HCT116 (cell line): Measurements from ENCODE around the gene RALGAPA1. TPM values are rescaled to one million over a fixed set of nuclear protein-coding genes. Genes with fewer than 3 reads are reported as not detected.

ENCODE experiments used
- ATAC-seq: fragments of 200-7000 bp; cut with Tn5 transposase; 2 replicates; pipeline ENCODE4 v1.9.1; 2020; ENCODE audit warnings: mild to moderate bottlenecking, moderate library complexity
- BruUV-seq: library from RNA; stranded (reverse); fragments of 400-500 nt; replicated peaks from 2 replicates; lab custom pipeline; 2021; lab: Mats Ljungman, UMichigan
- CTCF ChIA-PET: fragments of 300-600 bp; sonication (Branson Sonifier 250); formaldehyde crosslinking; loops from one replicate; lab custom pipeline; 2021; ENCODE audit warnings: antibody characterized with exemption; lab: Charles Lee
- POLR2A ChIA-PET: fragments of 300-600, 350-600 bp; sonication (Branson Sonifier 250); formaldehyde crosslinking; loops from one replicate; lab custom pipeline; 2021; ENCODE audit warnings: antibody characterized with exemption; lab: Charles Lee
- RAD21 ChIA-PET, 2 experiments: fragments of 300-600 bp; sonication (Branson Sonifier 250); formaldehyde crosslinking; loops; one replicate each; lab custom pipeline; 2023; ENCODE audit warnings: low total read pairs in 2 of 2; ENCODE audit not compliant: uncharacterized antibody in 2 of 2, unreplicated experiment in 2 of 2, low non-redundant PET in 1 of 2; lab: Charles Lee
- DNase-seq: peaks from one replicate; pipeline ENCODE4 v3.0.0-alpha.2; 2010; ENCODE audit warnings: low read depth, low spot score
- H2AFZ ChIP-seq: fragments of 200-600 bp; shearing (Covaris generic), sonication (generic); 2 replicates; pipeline ENCODE4 v1.6.1; 2017; ENCODE audit warnings: low read depth, mixed run types, mixed read lengths, antibody characterized with exemption, low read length; ENCODE audit not compliant: poor library complexity, severe bottlenecking
- H3K27ac ChIP-seq: 2 replicates; pipeline ENCODE4 v1.5.1; 2012; ENCODE audit warnings: low read depth, low read length
- H3K27me3 ChIP-seq: fragments of 200-600 bp; sonication (generic); 2 replicates; pipeline ENCODE4 v1.6.1; 2016; ENCODE audit warnings: mixed run types, low read length, mixed read lengths; ENCODE audit not compliant: insufficient read depth
- H3K36me3 ChIP-seq, 2 experiments: fragments of 200-500 bp in 1 of 2; fragments of 200-600 bp in 1 of 2; sonication (Bioruptor generic) in 1 of 2; sonication (generic) in 1 of 2; 2 replicates each; pipeline versions ENCODE4 v1.5.1 to v1.6.1; 2014 to 2016; ENCODE audit warnings: low read length in 2 of 2, inconsistent platforms in 1 of 2, mixed read lengths in 1 of 2, mixed run types in 1 of 2; ENCODE audit not compliant: insufficient read depth in 2 of 2, control insufficient read depth in 1 of 2
- H3K4me1 ChIP-seq, 2 experiments: fragments of 200-600 bp in 1 of 2; sonication (generic) in 1 of 2; 2 replicates each; pipeline versions ENCODE4 v1.5.1 to v1.6.1; 2012 to 2017; ENCODE audit warnings: low read length in 2 of 2, inconsistent platforms in 1 of 2, mild to moderate bottlenecking in 1 of 2, mixed read lengths in 1 of 2, mixed run types in 1 of 2, moderate library complexity in 1 of 2; ENCODE audit not compliant: insufficient read depth in 2 of 2, control insufficient read depth in 1 of 2
- H3K4me2 ChIP-seq: fragments of 200-600 bp; sonication (generic); 2 replicates; pipeline ENCODE4 v1.6.1; 2017; ENCODE audit warnings: mixed run types, low read length, mixed read lengths
- H3K4me3 ChIP-seq, 2 experiments: fragments of 200-600 bp in 1 of 2; sonication (generic) in 1 of 2; replicated peaks in 1 of 2; 2 replicates each; pipeline ENCODE4 v1.5.1; 2011 to 2016; ENCODE audit warnings: low read length in 2 of 2, control low read depth in 1 of 2, low read depth in 1 of 2, mild to moderate bottlenecking in 1 of 2, mixed read lengths in 1 of 2, mixed run types in 1 of 2
- H3K79me2 ChIP-seq: fragments of 200-600 bp; sonication (generic); 2 replicates; pipeline ENCODE4 v1.6.1; 2017; ENCODE audit warnings: mild to moderate bottlenecking, mixed run types, low read length, moderate library complexity, mixed read lengths; ENCODE audit not compliant: insufficient read depth
- H3K9ac ChIP-seq: fragments of 200-600 bp; sonication (generic); 2 replicates; pipeline ENCODE4 v1.6.1; 2016; ENCODE audit warnings: low read length, mixed read lengths
- H3K9me2 ChIP-seq: fragments of 200-600 bp; sonication (generic), shearing (Covaris generic); 2 replicates; pipeline ENCODE4 v1.6.1; 2017; ENCODE audit warnings: mixed run types, mild to moderate bottlenecking, moderate library complexity; ENCODE audit not compliant: insufficient read depth
- H3K9me3 ChIP-seq, 2 experiments: fragments of 200-500 bp in 1 of 2; fragments of 200-600 bp in 1 of 2; sonication (Bioruptor generic) in 1 of 2; sonication (generic) in 1 of 2; 2 replicates each; pipeline ENCODE4 v1.6.1; 2014 to 2017; ENCODE audit warnings: low read length in 2 of 2, mixed read lengths in 2 of 2, inconsistent platforms in 1 of 2, low read depth in 1 of 2, mild to moderate bottlenecking in 1 of 2, mixed run types in 1 of 2, moderate library complexity in 1 of 2; ENCODE audit not compliant: control insufficient read depth in 1 of 2, insufficient read depth in 1 of 2
- H4K20me1 ChIP-seq: fragments of 200-600 bp; sonication (generic), shearing (Covaris generic); 2 replicates; pipeline ENCODE4 v1.6.1; 2017; ENCODE audit warnings: mixed run types, mild to moderate bottlenecking, moderate library complexity; ENCODE audit not compliant: insufficient read depth
- CBX3 ChIP-seq: IDR thresholded peaks from 2 replicates; pipeline ENCODE4 v1.6.1; 2012; ENCODE audit warnings: low read depth
- EGR1 ChIP-seq: IDR thresholded peaks from 2 replicates; pipeline ENCODE4 v1.6.1; 2012; ENCODE audit warnings: low read depth
- ELF1 ChIP-seq: IDR thresholded peaks from 2 replicates; pipeline ENCODE4 v1.6.1; 2012; ENCODE audit warnings: low read depth, borderline replicate concordance
- EZH2 ChIP-seq: fragments of 200-600 bp; sonication (generic); IDR thresholded peaks from 2 replicates; pipeline ENCODE4 v1.6.1; 2017; ENCODE audit warnings: antibody characterized with exemption, mixed run types
- EZH2phosphoT487 ChIP-seq: fragments of 200-600 bp; IDR thresholded peaks from 2 replicates; pipeline ENCODE4 v1.6.1; 2018; ENCODE audit warnings: antibody characterized with exemption, borderline replicate concordance
- POLR2A ChIP-seq: IDR thresholded peaks from 2 replicates; pipeline ENCODE4 v1.7.0; 2011; ENCODE audit warnings: borderline replicate concordance; ENCODE audit not compliant: insufficient read depth, insufficient read length; ENCODE audit errors: extremely low read depth
- POLR2AphosphoS5 ChIP-seq: IDR thresholded peaks from 2 replicates; pipeline ENCODE4 v1.6.1; 2011; ENCODE audit warnings: mild to moderate bottlenecking, low read depth, low read length, moderate library complexity
- ZNF274 ChIP-seq: fragments of 200-500 bp; sonication (Bioruptor generic); IDR thresholded peaks from 2 replicates; pipeline ENCODE4 v1.6.1; 2014; ENCODE audit warnings: mild to moderate bottlenecking, low read depth, low read length, inconsistent platforms
- intact Hi-C: fragments of 100-400 bp; cut with micrococcal nuclease; formaldehyde crosslinking; loops from 2 replicates; pipeline ENCODE4 v1.10.0; 2022
- total RNA-seq: library from RNA; stranded (reverse); gene quantifications from one replicate; pipeline ENCODE4 v1.2.1, GENCODE V29; 2021; ENCODE audit not compliant: unreplicated experiment
- TF ChIP-seq, protein P1 (sequence below): IDR thresholded peaks from 2 replicates; pipeline ENCODE4 v1.6.1; 2012
- TF ChIP-seq, protein P2 (sequence below): IDR thresholded peaks from 2 replicates; pipeline ENCODE4 v1.6.1; 2012
- TF ChIP-seq, protein P3 (sequence below): IDR thresholded peaks from 2 replicates; pipeline ENCODE4 v1.6.1; 2012; ENCODE audit warnings: low read depth
- TF ChIP-seq, protein P4 (sequence below), 3 experiments: fragments of 200-600 bp in 1 of 3; sonication (generic) in 1 of 3; IDR thresholded peaks in 2 of 3; conservative IDR thresholded peaks in 1 of 3; 2 replicates each; pipeline ENCODE4 v1.5.1; 2012 to 2017; ENCODE audit warnings: low read depth in 2 of 3, low read length in 2 of 3, antibody characterized with exemption in 1 of 3, borderline replicate concordance in 1 of 3, control low read depth in 1 of 3, mild to moderate bottlenecking in 1 of 3, mixed read lengths in 1 of 3, mixed run types in 1 of 3, moderate library complexity in 1 of 3; ENCODE audit not compliant: insufficient read depth in 1 of 3

RALGAPA1 gene
- total RNA-seq, 1 experiment from 2014 or later: 29.3 TPM

DNA sequence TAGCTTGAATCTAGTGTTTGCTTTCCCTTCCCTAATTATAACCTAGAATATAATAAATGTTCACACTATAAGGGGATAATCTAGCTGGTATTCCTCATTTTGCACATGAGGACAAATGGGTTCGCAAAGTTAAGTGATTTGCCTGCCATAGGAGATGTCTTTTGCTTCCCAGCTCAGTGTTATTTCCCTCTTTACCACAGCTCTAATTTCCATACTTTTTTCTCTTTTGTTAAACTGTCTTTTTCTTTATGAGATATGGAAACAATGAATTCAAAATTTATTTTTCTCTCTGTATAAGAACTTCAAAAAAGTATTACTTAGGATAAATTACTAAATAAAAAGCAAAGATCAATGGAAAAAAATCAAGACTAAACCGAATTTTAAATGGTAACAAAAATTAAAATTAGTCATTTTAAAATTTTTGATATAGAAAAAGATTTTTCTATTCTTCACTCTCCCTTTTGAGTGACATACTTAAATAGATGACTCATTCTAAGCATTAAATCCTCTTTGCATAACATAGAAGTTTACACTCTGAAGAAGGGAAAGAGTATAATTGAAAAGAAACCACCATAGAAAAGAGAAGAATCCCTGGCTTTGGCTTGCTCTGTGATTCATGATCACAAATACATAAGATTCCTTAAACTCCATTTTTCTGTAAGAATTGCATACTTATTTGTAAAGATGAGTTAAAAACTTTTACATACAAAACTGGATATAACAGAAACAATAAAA is 177.9 kb downstream of the RALGAPA1 start:
- no peak for ATAC-seq
- POLR2A ChIA-PET: no interaction called here
- BruUV-seq: no TSS peak

More for the DNA sequence above, 177.9 kb downstream of the RALGAPA1 start:
- Histone ChIP-seq H2AFZ (no peak overlapping the region), H3K27me3 (no peaks in the 10 kb centered on the region), H3K9ac (no peak overlapping the region), H3K79me2 (no peaks in the 10 kb centered on the region), H4K20me1 (no peaks in the 10 kb centered on the region), H3K27ac (no peak overlapping the region), H3K4me1 (no peaks in the 10 kb centered on the region), H3K9me2 (no peaks in the 10 kb centered on the region), H3K9me3 (no peaks in the 10 kb centered on the region), H3K4me3 (no peak overlapping the region), H3K4me2 (no peak overlapping the region), H3K36me3 (no peaks in the 10 kb centered on the region; a peak in 2 of 4 replicates)
- intact Hi-C loops: no loop called here
- TF ChIP-seq, protein P1, sequence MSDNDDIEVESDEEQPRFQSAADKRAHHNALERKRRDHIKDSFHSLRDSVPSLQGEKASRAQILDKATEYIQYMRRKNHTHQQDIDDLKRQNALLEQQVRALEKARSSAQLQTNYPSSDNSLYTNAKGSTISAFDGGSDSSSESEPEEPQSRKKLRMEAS: no peak
- TF ChIP-seq, protein P2, sequence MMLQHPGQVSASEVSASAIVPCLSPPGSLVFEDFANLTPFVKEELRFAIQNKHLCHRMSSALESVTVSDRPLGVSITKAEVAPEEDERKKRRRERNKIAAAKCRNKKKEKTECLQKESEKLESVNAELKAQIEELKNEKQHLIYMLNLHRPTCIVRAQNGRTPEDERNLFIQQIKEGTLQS: no peak
- no peak for TF ChIP-seq POLR2AphosphoS5
- TF ChIP-seq, protein P3, sequence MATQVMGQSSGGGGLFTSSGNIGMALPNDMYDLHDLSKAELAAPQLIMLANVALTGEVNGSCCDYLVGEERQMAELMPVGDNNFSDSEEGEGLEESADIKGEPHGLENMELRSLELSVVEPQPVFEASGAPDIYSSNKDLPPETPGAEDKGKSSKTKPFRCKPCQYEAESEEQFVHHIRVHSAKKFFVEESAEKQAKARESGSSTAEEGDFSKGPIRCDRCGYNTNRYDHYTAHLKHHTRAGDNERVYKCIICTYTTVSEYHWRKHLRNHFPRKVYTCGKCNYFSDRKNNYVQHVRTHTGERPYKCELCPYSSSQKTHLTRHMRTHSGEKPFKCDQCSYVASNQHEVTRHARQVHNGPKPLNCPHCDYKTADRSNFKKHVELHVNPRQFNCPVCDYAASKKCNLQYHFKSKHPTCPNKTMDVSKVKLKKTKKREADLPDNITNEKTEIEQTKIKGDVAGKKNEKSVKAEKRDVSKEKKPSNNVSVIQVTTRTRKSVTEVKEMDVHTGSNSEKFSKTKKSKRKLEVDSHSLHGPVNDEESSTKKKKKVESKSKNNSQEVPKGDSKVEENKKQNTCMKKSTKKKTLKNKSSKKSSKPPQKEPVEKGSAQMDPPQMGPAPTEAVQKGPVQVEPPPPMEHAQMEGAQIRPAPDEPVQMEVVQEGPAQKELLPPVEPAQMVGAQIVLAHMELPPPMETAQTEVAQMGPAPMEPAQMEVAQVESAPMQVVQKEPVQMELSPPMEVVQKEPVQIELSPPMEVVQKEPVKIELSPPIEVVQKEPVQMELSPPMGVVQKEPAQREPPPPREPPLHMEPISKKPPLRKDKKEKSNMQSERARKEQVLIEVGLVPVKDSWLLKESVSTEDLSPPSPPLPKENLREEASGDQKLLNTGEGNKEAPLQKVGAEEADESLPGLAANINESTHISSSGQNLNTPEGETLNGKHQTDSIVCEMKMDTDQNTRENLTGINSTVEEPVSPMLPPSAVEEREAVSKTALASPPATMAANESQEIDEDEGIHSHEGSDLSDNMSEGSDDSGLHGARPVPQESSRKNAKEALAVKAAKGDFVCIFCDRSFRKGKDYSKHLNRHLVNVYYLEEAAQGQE: no peak
- TF ChIP-seq ELF1: no peak
- TF ChIP-seq, protein P4, sequence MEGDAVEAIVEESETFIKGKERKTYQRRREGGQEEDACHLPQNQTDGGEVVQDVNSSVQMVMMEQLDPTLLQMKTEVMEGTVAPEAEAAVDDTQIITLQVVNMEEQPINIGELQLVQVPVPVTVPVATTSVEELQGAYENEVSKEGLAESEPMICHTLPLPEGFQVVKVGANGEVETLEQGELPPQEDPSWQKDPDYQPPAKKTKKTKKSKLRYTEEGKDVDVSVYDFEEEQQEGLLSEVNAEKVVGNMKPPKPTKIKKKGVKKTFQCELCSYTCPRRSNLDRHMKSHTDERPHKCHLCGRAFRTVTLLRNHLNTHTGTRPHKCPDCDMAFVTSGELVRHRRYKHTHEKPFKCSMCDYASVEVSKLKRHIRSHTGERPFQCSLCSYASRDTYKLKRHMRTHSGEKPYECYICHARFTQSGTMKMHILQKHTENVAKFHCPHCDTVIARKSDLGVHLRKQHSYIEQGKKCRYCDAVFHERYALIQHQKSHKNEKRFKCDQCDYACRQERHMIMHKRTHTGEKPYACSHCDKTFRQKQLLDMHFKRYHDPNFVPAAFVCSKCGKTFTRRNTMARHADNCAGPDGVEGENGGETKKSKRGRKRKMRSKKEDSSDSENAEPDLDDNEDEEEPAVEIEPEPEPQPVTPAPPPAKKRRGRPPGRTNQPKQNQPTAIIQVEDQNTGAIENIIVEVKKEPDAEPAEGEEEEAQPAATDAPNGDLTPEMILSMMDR (IDR thresholded peaks at IDR 0.05 in 2 of 3, conservative IDR thresholded peaks at IDR 0.05 in 1 of 3; ENCODE audit: borderline replicate concordance in 1 of 3, insufficient read depth in 1 of 3, low read depth in 2 of 3, low read length in 2 of 3): no peak
- TF ChIP-seq EGR1: no peak
- TF ChIP-seq CBX3: no peak
- TF ChIP-seq POLR2A: no peak
- no peak for TF ChIP-seq EZH2phosphoT487
- no peak for TF ChIP-seq EZH2
- no peak for TF ChIP-seq ZNF274
- DNase-seq: no peak
- RAD21 ChIA-PET: no interaction called here
- CTCF ChIA-PET: no interaction called here
